Osteocyte (in vitro differentiated cells): ENCODE measurements around the gene ZDHHC9. TPM values are rescaled to one million over a fixed set of nuclear protein-coding genes. Genes with fewer than 3 reads are reported as not detected.

ENCODE experiments used
- DNase-seq: peaks from one replicate; pipeline ENCODE4 v3.0.0; 2021; ENCODE audit warnings: mixed read lengths; ENCODE audit not compliant: unreplicated experiment; ENCODE audit errors: extremely low spot score
- H3K27ac Mint-ChIP-seq: one replicate; pipeline ENCODE4 v1.8.0; 2021; ENCODE audit warnings: mild to moderate bottlenecking, mixed read lengths; ENCODE audit not compliant: unreplicated experiment
- H3K27me3 Mint-ChIP-seq: one replicate; pipeline ENCODE4 v1.8.0; 2021; ENCODE audit warnings: mixed read lengths; ENCODE audit not compliant: unreplicated experiment
- H3K36me3 Mint-ChIP-seq: one replicate; pipeline ENCODE4 v1.8.0; 2021; ENCODE audit warnings: mixed read lengths; ENCODE audit not compliant: unreplicated experiment
- H3K4me1 Mint-ChIP-seq: one replicate; pipeline ENCODE4 v1.8.0; 2021; ENCODE audit warnings: mixed read lengths; ENCODE audit not compliant: unreplicated experiment
- H3K4me3 Mint-ChIP-seq: one replicate; pipeline ENCODE4 v1.8.0; 2021; ENCODE audit warnings: mild to moderate bottlenecking, moderate library complexity, mixed read lengths; ENCODE audit not compliant: unreplicated experiment
- H3K9me3 Mint-ChIP-seq: one replicate; pipeline ENCODE4 v1.8.0; 2021; ENCODE audit warnings: mixed read lengths; ENCODE audit not compliant: unreplicated experiment
- CTCF ChIP-seq: fragments of 200-600 bp; sonication (generic); IDR thresholded peaks from 2 replicates; pipeline ENCODE4 v1.5.0; 2021; ENCODE audit warnings: antibody characterized with exemption, mild to moderate bottlenecking, moderate library complexity
- total RNA-seq: library from RNA; stranded (reverse); gene quantifications from 2 replicates; pipeline ENCODE4 v1.2.1, GENCODE V29; 2021

ZDHHC9 gene
- total RNA-seq, 1 donor from 2014 or later: 32.2 TPM

- Mint-ChIP-seq H3K27ac (no peak overlapping the region), H3K4me1 (no peaks in the 10 kb centered on the region), H3K9me3 (no peaks in the 10 kb centered on the region), H3K27me3 (no peaks in the 10 kb centered on the region), H3K4me3 (no peak overlapping the region), H3K36me3 (no peaks in the 10 kb centered on the region)
- DNase-seq: no peak
- TF ChIP-seq CTCF: peak; percentile 12
These were observed 89.3 kb downstream of the ZDHHC9 start for GRCh38 chrX:129754056-129755024.

Other genes with a start within 250 kb of the ZDHHC9 start
- gene APLN, start 188.9 kb downstream of the ZDHHC9 start, total RNA-seq: 0.38 and 0.39 TPM in 2 replicates
- 0.27 and 0.39 TPM in 2 replicates for gene XPNPEP2, start 104.9 kb downstream of the ZDHHC9 start, total RNA-seq
- gene SASH3, start 63.9 kb downstream of the ZDHHC9 start, total RNA-seq: not detected in 2 replicates
- gene UTP14A, start 62.3 kb upstream of the ZDHHC9 start, total RNA-seq: 20.7 and 20.8 TPM in 2 replicates
- gene BCORL1, start 138.7 kb upstream of the ZDHHC9 start, total RNA-seq: 22.9 and 24.6 TPM in 2 replicates